Keratinocyte (primary cell): ENCODE results near the gene GDPD5. TPM values are rescaled to one million over a fixed set of nuclear protein-coding genes. Genes with fewer than 3 reads are reported as not detected.

Experiments
- DNase-seq: peaks from one replicate; pipeline ENCODE4 v3.0.0-alpha.2; 2011; ENCODE audit warnings: low read depth, missing footprints, low spot score
- FAIRE-seq: peaks from 2 replicates; lab custom pipeline; 2011; peaks lifted over from hg19 to GRCh38; lab: Jason Lieb, UNC
- H2AFZ ChIP-seq: 2 replicates; pipeline ENCODE4 v1.6.0; 2012; ENCODE audit warnings: low read length, control low read depth, inconsistent platforms; ENCODE audit not compliant: control insufficient read depth
- H3K27ac ChIP-seq: 2 replicates; pipeline ENCODE4 v1.5.1; 2011; ENCODE audit warnings: low read length; ENCODE audit not compliant: control insufficient read depth, insufficient read depth
- H3K27me3 ChIP-seq: 3 replicates; pipeline ENCODE4 v1.6.0; 2011; ENCODE audit warnings: low read length; ENCODE audit not compliant: control insufficient read depth, insufficient read depth; ENCODE audit errors: extremely low read depth
- H3K36me3 ChIP-seq, 2 experiments: 2 replicates in 1 of 2; 3 replicates in 1 of 2; pipeline ENCODE4 v1.5.1; 2011; ENCODE audit warnings: low read length in 2 of 2, mild to moderate bottlenecking in 1 of 2; ENCODE audit not compliant: control insufficient read depth in 2 of 2, insufficient read depth in 2 of 2; ENCODE audit errors: extremely low read depth in 1 of 2
- H3K4me1 ChIP-seq: 3 replicates; pipeline ENCODE4 v1.5.1; 2011; ENCODE audit warnings: low read length; ENCODE audit not compliant: control insufficient read depth, insufficient read depth; ENCODE audit errors: extremely low read depth
- H3K4me2 ChIP-seq: 3 replicates; pipeline ENCODE4 v1.6.0; 2011; ENCODE audit warnings: low read depth, low read length; ENCODE audit not compliant: control insufficient read depth, insufficient read depth; ENCODE audit errors: extremely low read depth
- H3K4me3 ChIP-seq, 3 experiments: fragments of 200-600 bp in 1 of 3; sonication (generic) in 1 of 3; 2 replicates in 2 of 3; 3 replicates in 1 of 3; pipeline ENCODE4 v1.5.1; 2011 to 2016; ENCODE audit warnings: low read length in 3 of 3, mild to moderate bottlenecking in 3 of 3, control low read depth in 2 of 3, inconsistent platforms in 1 of 3, low read depth in 1 of 3, mixed read lengths in 1 of 3, mixed run types in 1 of 3, moderate library complexity in 1 of 3; ENCODE audit not compliant: control insufficient read depth in 2 of 3, insufficient read depth in 2 of 3; ENCODE audit errors: extremely low read depth in 1 of 3
- H3K79me2 ChIP-seq: 2 replicates; pipeline ENCODE4 v1.6.0; 2012; ENCODE audit warnings: low read length; ENCODE audit not compliant: control insufficient read depth, insufficient read depth
- H3K9ac ChIP-seq: 3 replicates; pipeline ENCODE4 v1.6.0; 2011; ENCODE audit warnings: low read length; ENCODE audit not compliant: control insufficient read depth, insufficient read depth; ENCODE audit errors: extremely low read depth
- H3K9me1 ChIP-seq: 3 replicates; pipeline ENCODE4 v1.6.0; 2011; ENCODE audit warnings: low read length; ENCODE audit not compliant: control insufficient read depth, insufficient read depth; ENCODE audit errors: extremely low read depth
- H3K9me3 ChIP-seq: 2 replicates; pipeline ENCODE4 v1.5.1; 2012; ENCODE audit warnings: low read depth, low read length; ENCODE audit not compliant: control insufficient read depth
- H4K20me1 ChIP-seq: 3 replicates; pipeline ENCODE4 v1.6.0; 2011; ENCODE audit warnings: low read length; ENCODE audit not compliant: control insufficient read depth, insufficient read depth; ENCODE audit errors: extremely low read depth
- CTCF ChIP-seq, 3 experiments: IDR thresholded peaks in 1 of 3; conservative IDR thresholded peaks in 1 of 3; optimal IDR thresholded peaks in 1 of 3; 2 replicates in 2 of 3; 3 replicates in 1 of 3; pipeline versions ENCODE3 to v1.5.1; 2011; ENCODE audit warnings: low read length in 3 of 3, mild to moderate bottlenecking in 3 of 3, moderate library complexity in 2 of 3, control low read depth in 1 of 3, inconsistent platforms in 1 of 3; ENCODE audit not compliant: insufficient read depth in 2 of 3; ENCODE audit errors: extremely low read depth in 1 of 3
- EZH2 ChIP-seq: IDR thresholded peaks from one replicate; pipeline ENCODE4 v1.6.1; 2012; ENCODE audit warnings: inconsistent platforms, mild to moderate bottlenecking, low read length, moderate library complexity
- dilution Hi-C: fragments of 300-500 bp; cut with MboI; formaldehyde crosslinking; loops from one replicate; pipeline ENCODE4 v1.7.0; 2020; ENCODE audit warnings: low sequenced_read_pairs; ENCODE audit not compliant: extremely low pct_ligation_motif_present
- polyA plus RNA-seq, 5 experiments: library from polyadenylated mRNA; depleted of rRNA in 3 of 5; stranded (reverse) in 3 of 5; stranded (forward) in 1 of 5; unstranded in 1 of 5; fragments of >200 nt; gene quantifications; 1 replicate in 1 of 5; 2 replicates in 3 of 5; 3 replicates in 1 of 5; pipeline versions ENCODE4 v1.2.1 to v1.2.3, GENCODE V29; 2011 to 2012; ENCODE audit warnings: missing spikeins in 2 of 5, low read depth in 1 of 5, low replicate concordance in 1 of 5
- small RNA-seq, 3 experiments: library from RNA; depleted of rRNA; stranded (forward); fragments of <200 nt; gene quantifications; one replicate each; pipeline ENCODE3, GENCODE V24; 2012; ENCODE audit warnings: low read depth in 3 of 3, low replicate concordance in 1 of 3; ENCODE audit not compliant: insufficient read length in 3 of 3

GDPD5 gene
- polyA plus RNA-seq, 1 donor (not counting 4 experiments of a cell fraction or from before 2014, with no cell fraction given) = 2.1 TPM

GRCh38 chr11:75387736-75388294 lies 137.9 kb downstream of the GDPD5 start:
- Histone ChIP-seq H3K4me1 (peaks cover 7% of the 10 kb centered on the region), H3K36me3 (no peaks in the 10 kb centered on the region), H2AFZ (no peak overlapping the region), H3K79me2 (no peaks in the 10 kb centered on the region), H3K27ac (no peak overlapping the region), H3K4me3 (no peak overlapping the region), H3K9ac (no peak overlapping the region), H3K9me3 (no peaks in the 10 kb centered on the region), H4K20me1 (no peaks in the 10 kb centered on the region), H3K4me2 (no peak overlapping the region), H3K9me1 (no peaks in the 10 kb centered on the region), H3K27me3 (peaks cover 4% of the 10 kb centered on the region)
- TF ChIP-seq CTCF (optimal IDR thresholded peaks at IDR 0.05 in 1 of 3, IDR thresholded peaks at IDR 0.05 in 1 of 3, conservative IDR thresholded peaks at IDR 0.05 in 1 of 3; ENCODE audit: extremely low read depth in 1 of 3, insufficient read depth in 2 of 3, low read length in 3 of 3) = no peak
- TF ChIP-seq EZH2 = no peak
- dilution Hi-C loops = no loop called here
- no peak for DNase-seq
- FAIRE-seq = no peak

- no peak overlapping the region for H3K4me2 ChIP-seq
- no peak overlapping the region for H3K9ac ChIP-seq
- dilution Hi-C loops = no loop called here
- H3K79me2 ChIP-seq = no peaks in the 10 kb centered on the region
- H4K20me1 ChIP-seq = no peaks in the 10 kb centered on the region
- no peaks in the 10 kb centered on the region for H3K9me3 ChIP-seq
- no peak overlapping the region for H3K4me3 ChIP-seq
- H3K27me3 ChIP-seq = peaks cover 4% of the 10 kb centered on the region
- H2AFZ ChIP-seq = no peak overlapping the region
- DNase-seq = no peak
- TF ChIP-seq CTCF (optimal IDR thresholded peaks at IDR 0.05 in 1 of 3, IDR thresholded peaks at IDR 0.05 in 1 of 3, conservative IDR thresholded peaks at IDR 0.05 in 1 of 3; ENCODE audit: extremely low read depth in 1 of 3, insufficient read depth in 2 of 3, low read length in 3 of 3) = no peak
- no peak for TF ChIP-seq EZH2
- peaks cover 7% of the 10 kb centered on the region for H3K4me1 ChIP-seq
- no peaks in the 10 kb centered on the region for H3K36me3 ChIP-seq
- no peak overlapping the region for H3K27ac ChIP-seq
- no peaks in the 10 kb centered on the region for H3K9me1 ChIP-seq
- no peak for FAIRE-seq
Measured at GRCh38 chr11:75386942-75387630, 138.7 kb downstream of the GDPD5 start.

Small RNAs within 50 kb of the gene (small RNA-seq; reads per million reads assigned to genes)
- gene SNORD15A (0 reads per million in 3 experiments), gene SNORD15B (13.0 to 457 (median 29.4) reads per million in 3 experiments)

Other genes starting within 250 kb of the GDPD5 start
- 0.94 to 1.9 TPM (median 1.8 TPM) in 3 replicates for gene ARRB1, start 174.3 kb downstream of the GDPD5 start, polyA plus RNA-seq
- 2,759 to 4,283 TPM (median 3,843 TPM) in 3 replicates for gene RPS3, start 126.4 kb downstream of the GDPD5 start, polyA plus RNA-seq
- 0.43 to 1.0 TPM (median 0.58 TPM) in 3 replicates for gene KLHL35, start 92.7 kb downstream of the GDPD5 start, polyA plus RNA-seq
- 131 to 152 TPM (median 136 TPM) in 3 replicates for gene SERPINH1, start 36.3 kb upstream of the GDPD5 start, polyA plus RNA-seq
- gene MAP6, start 143.1 kb upstream of the GDPD5 start, polyA plus RNA-seq = 1.7 to 3.1 TPM (median 1.8 TPM) in 3 replicates
- gene MOGAT2, start 191.9 kb upstream of the GDPD5 start, polyA plus RNA-seq = not detected in 3 replicates
- 1.8 to 6.9 TPM (median 2.4 TPM) in 3 replicates for gene DGAT2, start 242.8 kb upstream of the GDPD5 start, polyA plus RNA-seq